ENCODE data around the gene CREBBP.

The CREBBP gene

DNA sequence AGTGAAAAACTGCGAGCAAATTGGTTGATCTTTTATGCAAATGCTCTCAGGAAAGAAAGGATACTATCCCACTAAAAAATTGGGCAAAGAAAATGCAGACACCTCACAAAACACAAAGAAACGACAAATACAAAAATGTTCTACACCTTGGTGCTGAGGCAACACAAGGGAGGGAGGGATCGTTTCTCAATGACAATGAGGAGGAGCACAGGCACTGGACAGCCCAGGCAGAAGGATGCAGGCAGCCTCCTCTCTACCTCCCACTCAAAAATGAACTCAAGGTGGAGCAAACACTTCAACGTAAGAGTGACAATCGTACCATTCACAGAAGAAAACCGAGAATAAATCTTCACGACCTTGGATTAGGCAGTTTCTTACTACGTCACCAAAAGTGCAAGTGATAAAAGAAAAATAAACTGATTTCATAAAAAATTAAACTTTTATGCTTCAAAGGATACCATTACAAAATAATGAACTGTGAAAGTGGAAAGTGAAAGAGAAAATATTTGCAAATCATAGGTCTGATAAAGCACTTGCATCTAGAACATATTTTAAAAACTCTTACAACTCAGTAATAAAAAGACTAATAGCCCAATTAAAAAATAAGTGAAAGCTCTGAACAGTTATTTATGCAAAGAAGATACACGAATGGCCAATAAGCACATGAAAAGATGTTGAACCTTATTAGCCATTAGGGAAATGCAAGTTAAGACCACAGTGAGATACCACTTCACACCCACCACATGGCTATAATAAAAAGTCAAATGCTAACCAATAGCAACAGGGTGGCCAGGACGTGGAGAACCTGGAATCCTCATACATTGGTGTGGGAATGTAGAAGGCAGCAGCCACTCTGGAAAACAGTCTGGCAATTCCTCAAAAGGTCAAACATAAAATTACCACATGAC lies 82.4 kb downstream of the CREBBP start:
- DNase-seq (ENCODE audit: low read depth in 2 of 2): no peak

DNA sequence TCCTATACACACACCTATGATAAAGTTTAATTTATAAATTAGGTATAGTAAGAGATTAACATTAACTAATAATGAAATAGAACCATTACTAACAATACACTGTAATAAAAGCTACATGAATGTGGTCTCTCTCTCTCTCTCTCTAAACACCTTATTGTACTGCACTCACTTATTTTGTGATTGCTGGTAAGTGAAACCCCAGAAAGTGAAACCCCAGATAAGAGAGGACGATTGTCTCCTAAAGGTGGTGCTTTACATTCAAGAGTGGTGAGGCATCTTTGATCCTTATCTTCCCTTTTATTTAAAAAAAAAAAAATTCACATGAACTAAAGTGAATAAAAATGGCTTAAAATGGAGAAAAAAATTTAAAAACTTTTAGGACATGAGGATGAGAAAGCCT lies 83.0 kb downstream of the CREBBP start:
- no peak for DNase-seq (ENCODE audit: low read depth in 2 of 2)

DNA sequence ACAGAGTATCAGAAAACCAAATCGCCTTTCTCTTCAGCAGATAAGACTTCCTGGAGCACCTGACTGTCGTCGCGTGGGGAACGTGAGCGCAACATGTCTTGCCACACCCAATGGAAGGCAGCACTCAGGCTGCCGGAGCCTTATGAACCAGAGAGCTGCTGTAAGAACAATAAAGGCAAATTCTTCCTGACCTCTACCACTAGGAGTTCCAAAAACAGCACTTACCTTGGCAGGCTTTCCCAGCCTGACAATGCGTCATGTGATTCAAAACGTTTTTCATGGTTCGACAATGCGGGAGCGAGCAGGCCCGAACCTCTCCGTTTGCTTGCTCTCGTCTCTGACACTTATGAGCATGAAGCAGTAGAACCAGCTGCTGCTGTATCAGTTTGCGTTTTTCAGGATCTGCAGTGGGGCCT lies 87.3 kb downstream of the CREBBP start:
- no peak for DNase-seq (ENCODE audit: low read depth in 2 of 2)

DNA sequence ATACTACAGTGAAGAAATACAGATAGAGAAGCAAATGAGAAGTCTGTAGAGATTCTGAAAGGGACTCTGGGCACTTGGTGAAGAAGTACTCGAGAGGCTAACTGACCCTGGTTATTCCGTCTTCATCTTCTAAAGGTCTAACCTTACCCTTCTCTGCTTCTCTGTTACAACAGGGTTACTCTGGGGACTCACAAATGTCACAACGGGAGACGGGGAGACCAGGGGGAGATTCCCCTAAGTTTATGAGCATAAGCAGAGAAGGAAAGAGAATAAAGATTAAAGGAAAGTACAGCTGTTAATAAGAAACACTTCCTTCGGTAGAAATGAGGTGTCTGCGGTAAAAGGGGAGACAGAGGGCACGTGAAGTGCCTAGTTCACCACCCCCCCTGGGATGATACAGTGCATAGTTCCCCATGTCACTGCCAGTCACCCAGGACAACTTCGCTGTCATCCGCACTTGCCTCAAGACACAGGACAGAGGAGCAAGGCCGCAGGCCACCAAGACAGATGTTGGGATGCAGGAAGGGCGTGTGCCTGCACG lies 88.0 kb downstream of the CREBBP start:
- no peak for DNase-seq (ENCODE audit: low read depth in 2 of 2)

DNA sequence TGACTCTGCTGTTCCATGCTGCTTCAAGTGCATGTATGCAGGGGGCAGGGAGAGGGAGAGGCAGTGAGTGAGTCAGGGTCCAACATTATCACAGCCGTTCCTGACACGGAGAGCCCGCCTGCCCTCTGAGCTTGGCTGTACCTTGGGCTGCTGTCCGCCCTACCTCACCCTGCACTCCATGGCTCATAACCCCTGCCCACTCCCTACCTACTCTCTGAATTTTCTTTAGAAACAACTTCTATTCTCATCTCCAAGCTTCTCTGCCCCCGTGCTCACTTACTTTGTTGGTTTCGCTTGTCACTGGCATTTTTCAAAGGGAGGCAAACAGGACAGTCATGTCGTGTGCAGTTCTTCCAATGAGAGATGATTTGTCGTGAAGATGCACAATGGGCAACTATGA lies 88.8 kb downstream of the CREBBP start:
- DNase-seq (ENCODE audit: low read depth in 2 of 2): no peak

DNA sequence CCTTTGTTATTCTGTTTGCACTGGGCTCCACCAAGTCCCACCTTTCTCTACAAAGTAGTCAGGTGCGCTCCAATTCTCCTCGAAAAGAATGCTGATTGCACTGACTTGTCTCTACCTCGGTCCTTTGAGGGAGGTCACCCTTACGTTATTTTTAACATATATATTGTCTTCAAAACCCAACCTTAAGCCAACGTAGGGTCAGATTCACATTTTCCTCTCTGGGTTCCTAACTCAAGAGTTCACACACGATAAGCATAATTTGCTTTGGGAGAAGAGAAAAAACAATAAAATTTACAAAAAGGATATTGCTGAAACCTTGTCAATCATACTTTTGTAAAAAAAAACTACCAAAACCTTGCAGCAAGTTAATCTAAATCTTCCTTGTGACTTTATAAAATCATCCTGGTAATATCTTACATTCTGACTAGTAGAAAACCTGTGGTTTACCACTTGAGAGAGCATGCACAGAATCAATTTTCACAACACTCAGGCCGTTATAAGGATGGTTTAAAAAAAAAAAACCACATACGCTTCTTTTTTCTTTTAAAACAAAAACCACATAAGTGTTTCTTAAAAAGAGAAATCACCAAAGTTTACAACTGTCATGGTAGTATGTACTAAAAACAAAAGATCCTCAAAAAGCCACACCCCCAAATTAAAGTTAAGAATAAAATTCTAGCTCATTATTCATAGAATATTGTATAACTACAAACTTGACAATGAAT lies 91.0 kb downstream of the CREBBP start:
- DNase-seq (ENCODE audit: low read depth in 2 of 2): no peak

DNA sequence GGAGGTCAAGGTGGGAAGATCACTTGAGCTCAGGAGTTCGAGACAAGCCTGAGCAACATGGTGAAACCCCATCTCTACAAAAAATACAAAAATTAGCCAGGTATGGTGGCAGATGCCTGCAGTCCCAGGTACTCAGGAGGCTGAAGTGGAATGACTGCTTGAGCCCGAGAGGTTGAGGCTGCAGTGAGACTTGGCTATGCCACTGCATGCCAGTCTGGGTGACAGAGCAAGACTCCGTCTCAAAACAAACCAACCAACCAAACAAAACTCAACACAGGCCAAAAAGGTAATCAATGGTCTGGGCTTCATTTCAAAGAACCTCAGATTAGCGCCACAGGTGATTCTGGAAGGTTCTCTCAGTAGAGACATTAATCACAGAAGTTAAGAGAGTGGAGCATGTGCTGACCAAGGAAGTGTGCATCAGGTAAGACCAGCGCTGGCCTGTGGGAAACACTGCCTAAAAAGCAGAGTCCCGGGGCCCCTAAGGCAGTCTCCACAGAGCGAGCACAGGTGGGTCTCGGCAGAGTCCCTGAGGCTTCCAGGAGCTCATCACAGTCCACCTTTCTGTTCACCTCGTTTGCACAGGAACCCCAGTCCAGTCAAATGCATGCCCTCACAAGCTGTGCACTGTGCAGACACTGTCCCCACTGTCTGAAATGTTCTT lies 91.7 kb downstream of the CREBBP start:
- no peak for DNase-seq (ENCODE audit: low read depth in 2 of 2)

DNA sequence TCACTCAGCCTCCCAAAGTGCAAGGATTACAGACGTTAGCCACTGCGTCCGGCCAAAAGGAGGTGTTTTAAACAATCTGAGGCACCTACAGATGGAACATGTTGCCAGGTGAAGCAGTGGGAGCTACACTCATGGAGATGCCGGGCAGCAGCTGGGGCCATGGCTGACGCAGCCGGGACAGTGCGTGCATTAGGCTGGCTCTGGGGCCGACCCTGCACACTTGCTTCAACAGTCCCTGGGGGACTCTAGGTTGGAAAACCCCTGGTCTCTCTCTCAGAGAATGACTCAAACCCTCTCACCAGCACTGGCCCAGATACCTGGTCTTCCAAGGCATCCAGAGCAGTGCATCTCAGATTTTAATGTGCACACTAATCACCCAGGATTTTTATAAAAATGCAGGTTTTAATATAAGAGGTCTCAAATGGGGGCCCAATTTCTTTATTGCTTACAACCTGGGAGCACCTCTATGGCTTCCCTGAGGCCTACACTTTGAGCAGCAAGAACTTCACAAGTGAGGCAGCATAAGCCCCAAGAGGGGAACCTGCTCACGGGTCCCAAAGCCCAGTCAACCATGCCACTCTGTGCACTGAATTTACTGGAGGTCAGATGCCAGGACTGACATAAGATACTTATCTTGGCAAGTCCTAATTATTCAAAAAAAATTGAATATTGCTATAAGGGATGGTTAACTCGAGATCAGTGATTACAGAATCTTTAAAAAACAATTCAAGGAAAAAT lies 92.4 kb downstream of the CREBBP start:
- DNase-seq (ENCODE audit: low read depth in 2 of 2): no peak

DNA sequence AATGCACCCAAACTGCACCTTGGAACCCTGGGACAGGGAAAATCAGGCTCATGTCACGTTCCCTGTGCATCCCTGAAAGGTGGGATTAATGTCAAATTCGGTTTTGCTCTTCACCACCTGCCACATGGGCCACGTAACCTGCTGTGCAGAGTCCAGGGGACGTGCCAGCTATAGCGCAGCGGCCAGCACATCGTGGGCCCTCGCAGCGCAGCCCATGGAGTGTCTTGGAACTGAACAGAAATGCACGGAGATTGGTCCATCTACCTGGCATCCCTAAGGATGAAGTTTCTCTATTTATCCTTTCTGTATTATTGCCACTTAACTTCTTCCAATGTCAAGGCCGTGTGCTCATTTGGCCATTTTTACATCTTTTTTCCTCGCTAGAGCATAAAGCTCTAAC lies 95.1 kb downstream of the CREBBP start:
- DNase-seq (ENCODE audit: low read depth in 2 of 2): no peak

DNA sequence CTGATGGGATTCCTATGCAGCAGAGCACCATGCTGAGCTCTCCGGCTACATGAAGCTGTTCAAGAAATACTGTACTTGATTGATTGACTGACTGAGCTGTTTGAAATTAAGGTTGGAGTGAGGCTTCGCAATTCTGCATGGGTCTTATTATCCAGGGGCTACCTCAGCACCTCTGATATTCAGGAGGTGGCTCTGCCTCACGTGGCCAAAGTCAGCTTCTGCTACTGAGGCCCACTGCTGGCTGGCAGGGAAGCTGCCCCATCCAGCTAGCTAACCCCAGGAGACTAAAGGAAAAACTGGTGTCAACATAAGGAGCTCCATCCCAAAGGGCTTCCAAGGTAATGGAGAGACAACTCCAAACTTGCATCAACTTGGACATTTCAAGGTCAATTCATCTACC lies 97.0 kb downstream of the CREBBP start:
- no peak for DNase-seq (ENCODE audit: low read depth in 2 of 2)

DNA sequence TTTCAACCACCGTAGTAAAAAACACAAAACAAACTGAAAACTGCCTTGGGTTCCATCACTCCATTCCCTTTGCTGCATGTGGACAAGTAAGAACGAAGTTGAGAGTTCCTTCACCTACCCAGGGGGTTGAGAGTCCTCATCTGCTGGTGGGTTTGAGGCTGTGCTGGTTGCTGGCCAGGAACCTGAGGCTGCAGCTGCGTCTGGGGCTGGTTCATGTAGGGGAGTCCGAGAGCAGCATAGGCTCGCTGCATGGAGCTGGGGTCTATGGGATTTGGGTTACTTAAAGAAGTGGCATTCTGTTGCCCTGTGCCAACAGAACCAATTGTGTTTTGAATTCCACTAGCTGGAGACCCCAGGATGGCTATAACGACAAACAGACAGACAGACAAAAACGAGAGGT lies 97.9 kb downstream of the CREBBP start:
- DNase-seq (ENCODE audit: low read depth in 2 of 2): no peak

DNA sequence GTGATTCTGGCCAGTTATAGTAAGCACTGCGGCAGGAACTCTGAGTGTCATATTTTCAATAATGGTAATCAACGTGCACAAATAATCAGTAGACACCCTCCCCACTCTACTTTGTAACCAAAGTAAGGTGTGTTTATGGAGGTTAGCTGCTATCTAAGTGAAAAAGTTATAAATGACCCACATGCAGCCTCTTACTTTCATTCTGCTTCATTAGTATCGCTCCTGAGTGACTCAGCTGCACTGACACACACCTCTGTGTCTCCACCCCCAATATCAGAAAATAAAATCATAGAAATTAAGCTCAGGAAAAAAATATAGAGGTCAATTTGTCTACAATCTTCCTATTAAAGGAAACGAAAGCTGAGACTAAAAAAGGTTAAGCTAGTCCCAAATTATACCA lies 99.1 kb downstream of the CREBBP start:
- DNase-seq (ENCODE audit: low read depth in 2 of 2): no peak

DNA sequence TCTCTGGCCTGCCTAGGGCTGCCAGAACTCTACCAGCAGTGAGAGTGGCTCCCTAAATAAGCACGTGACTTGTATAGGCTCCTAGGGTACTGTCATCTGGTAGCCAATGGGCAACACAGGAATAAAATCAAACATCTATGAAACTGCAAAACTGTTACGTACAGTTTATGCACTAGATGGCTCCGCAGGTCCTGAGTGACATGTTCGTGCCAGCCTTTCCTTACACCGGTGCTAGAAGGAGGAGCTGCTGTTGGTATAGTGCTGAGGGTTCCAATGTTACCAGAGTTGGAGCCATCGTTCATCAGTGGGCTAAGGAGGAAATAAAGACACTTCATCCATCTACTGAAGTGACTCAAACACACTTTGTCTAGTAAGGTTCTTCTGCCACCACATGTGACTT lies 99.9 kb downstream of the CREBBP start:
- no peak for DNase-seq (ENCODE audit: low read depth in 2 of 2)

DNA sequence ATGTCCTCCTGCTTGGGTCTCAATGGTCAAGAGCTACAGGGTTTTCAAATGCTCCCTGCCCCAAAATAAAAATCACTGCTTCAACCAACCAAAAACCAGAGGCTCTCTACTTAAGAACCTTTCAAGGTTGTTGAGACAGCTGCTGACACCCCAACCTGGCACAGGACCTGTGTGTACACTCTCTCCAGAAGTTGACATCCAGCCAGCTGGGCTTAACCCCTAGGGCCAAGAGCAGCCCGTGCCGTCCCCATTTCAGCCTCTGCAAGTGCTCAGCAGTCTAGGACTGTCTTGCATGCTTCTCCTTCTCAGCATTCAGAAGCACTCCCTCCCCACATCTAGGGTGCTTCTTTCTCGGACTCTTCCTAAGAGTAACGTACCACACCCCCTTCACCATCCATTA lies 104.2 kb downstream of the CREBBP start:
- DNase-seq (ENCODE audit: low read depth in 2 of 2): no peak

DNA sequence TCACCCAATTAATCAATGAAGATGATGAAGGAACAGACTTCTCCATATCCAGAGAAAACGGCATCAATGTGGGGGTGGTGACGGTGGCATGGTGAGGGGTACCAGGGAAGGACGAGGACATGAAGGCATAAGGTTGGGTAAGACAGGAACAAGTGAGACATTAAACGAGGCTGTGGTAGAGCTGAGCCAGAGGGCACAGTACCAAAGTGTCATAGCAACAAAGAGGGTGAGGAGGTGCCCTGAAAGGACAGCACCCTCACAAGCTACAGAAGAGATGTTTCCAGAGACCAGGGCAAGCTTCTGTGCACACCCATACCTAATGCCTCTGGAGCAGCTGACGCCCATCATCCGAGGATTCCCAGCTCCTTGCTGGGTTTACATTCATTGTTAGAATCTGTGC lies 105.7 kb downstream of the CREBBP start:
- DNase-seq (ENCODE audit: low read depth in 2 of 2): no peak

DNA sequence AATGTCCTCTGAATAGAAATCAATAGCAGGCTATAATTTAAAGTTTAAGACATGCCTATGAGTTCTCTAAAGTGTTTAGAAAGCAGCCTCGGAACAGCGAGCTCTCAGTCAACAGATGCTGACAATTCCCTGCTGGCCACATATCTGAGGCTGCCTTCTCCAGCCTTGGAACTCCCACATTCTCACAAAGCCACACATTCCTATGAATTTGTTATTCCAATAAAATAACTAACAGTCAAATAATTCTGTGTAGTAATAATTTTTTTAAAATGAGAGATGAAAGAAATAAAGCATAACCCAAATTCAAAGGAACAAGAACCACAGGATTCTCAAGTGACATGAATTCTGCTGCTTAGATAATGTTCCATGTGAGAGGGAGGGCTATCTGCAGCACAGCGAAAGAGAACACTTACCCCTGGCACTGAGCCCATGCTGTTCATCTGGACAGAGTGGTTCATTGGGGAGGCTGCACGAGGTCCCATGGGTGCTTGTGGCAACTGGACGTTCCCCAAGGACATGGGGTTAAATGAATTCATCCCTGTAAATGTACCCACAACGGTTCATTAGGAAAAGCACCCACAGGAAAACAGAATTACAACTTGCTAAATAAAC lies 106.3 kb downstream of the CREBBP start:
- no peak for DNase-seq (ENCODE audit: low read depth in 2 of 2)

DNA sequence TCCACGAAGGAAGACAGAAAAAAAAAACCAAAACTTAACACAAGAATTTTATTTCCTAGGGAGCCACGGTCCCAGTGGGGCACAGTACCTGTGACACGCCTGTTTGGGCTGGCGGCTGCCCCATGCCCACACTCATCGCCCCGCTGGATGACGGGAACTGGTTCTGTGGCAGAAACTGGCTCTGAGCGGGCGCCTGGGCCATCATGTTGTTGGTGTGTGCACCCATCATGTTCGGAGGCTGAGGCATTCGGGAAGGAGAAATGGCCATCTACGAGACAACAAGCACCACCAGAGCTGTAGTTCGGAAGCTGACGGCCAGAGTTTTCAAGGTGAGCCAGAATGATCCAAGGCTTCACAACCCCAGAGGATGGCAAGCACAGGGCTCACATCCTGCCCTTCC lies 106.8 kb downstream of the CREBBP start:
- no peak for DNase-seq (ENCODE audit: low read depth in 2 of 2)

DNA sequence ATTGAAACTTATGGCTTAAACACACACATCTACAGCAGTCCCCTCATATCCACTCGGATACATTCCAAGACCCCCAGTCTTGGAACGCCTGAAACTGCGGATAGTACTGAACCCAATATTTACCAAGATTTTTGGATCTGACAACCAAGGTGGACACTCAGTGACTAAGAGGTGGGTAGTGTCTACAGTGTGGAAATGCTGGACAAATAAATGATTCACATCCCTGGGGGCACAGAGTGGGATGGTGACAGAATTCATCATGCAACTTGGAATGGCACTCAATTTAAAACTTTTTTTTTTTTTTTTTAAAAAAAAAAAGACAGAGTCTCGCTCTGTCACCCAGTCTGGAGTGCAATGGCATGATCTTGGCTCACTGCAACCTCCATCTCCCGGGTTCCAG lies 109.0 kb downstream of the CREBBP start:
- no peak for DNase-seq (ENCODE audit: low read depth in 2 of 2)

DNA sequence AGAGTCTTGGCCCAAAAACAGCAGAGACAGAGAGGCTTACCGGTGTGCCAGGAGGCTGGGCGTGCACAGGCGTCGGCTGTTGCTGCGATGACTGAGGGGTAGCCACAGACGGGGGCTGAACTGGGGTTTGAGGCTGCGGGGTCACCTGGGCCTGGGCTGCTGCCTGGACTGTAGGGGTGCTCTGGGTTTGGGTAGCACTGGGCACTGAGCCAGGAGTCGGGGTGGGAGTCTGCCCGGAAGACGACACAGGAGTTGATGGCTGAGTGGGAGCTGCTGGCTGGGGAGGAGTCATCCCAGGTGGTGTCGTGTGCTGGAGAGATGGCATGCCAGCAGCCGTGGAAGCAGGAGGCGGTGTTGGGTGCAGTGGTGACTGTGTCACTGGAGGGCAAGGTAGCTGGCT lies 110.0 kb downstream of the CREBBP start:
- DNase-seq (ENCODE audit: low read depth in 2 of 2): no peak

DNA sequence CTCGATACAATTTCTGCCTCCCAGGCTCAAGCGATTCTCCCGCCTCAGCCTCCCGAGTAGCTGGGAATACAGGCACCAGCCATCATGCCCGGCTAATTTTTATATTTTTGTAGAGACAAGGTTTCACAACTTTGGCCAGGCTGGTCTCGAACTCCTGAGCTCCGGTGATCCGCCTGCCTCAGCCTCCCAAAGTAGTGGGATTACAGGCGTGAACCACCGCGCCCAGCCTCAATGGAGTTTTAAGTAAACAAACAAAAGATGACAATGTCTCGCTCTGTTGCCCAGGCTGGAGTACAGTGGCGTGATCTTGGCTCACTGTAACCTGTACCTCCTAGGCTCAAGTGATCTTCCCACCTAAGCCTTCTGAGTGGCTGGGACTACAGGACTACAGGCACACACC lies 110.6 kb downstream of the CREBBP start:
- no peak for DNase-seq (ENCODE audit: low read depth in 2 of 2)

DNA sequence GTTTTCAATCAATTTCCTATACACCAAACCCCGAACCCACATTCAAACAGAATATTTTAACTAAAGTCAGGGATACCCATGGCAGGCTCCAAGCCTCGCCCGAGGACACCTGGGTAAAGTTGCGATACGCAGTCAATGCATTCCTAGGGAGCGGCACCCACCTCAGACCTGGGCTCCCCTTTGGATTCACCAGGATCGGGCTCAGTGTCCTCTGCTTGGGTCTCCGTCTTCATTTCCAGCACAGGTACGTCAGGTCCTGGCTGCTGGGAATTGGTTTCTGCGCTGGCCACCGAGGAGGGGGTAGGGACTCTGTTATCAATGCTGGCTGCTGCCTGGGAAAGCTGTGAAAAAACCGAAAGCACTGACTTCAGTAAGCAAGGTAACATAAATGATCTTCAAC lies 111.5 kb downstream of the CREBBP start:
- no peak for DNase-seq (ENCODE audit: low read depth in 2 of 2)
